ENCODE data around the gene ATRIP.

- no peak for TF ChIP-seq CTCF (IDR thresholded peaks at IDR 0.05)
- TF ChIP-seq POLR2AphosphoS5 (IDR thresholded peaks at IDR 0.05), result no peak
Observed at GRCh38 chr3:48475188-48475587, 28.7 kb downstream of the ATRIP start.

All from prostate gland (tissue), 2 donors.